Activated T-helper 1 cell treated with anti-CD3 and anti-CD28 coated beads, Interleukin-12 subunit alpha, Interleukin-12 subunit beta, Interleukin-2, Interleukin-4 antibody, amounts not matched to agents 30 ng/mL and 10 ng/mL and 1 ng/mL, durations not matched to agents 14 hours and 24 hours and 36 hours (primary cell): Measurements from ENCODE around the gene PKN3. TPM values are rescaled to one million over a fixed set of nuclear protein-coding genes. Genes with fewer than 3 reads are reported as not detected.

Source experiments
- DNase-seq: peaks from one replicate; pipeline ENCODE4 v3.0.0; 2021; ENCODE audit warnings: low spot score
- H3K27ac Mint-ChIP-seq: one replicate; pipeline ENCODE4 v1.8.0; 2021; ENCODE audit warnings: mild to moderate bottlenecking, mixed read lengths
- H3K27me3 Mint-ChIP-seq: one replicate; pipeline ENCODE4 v1.8.0; 2022; ENCODE audit warnings: mild to moderate bottlenecking, moderate library complexity, mixed read lengths; ENCODE audit not compliant: insufficient read depth
- H3K36me3 Mint-ChIP-seq: one replicate; pipeline ENCODE4 v1.8.0; 2021; ENCODE audit warnings: low read depth, mixed read lengths
- H3K4me1 Mint-ChIP-seq: one replicate; pipeline ENCODE4 v1.8.0; 2021; ENCODE audit warnings: low read depth, mixed read lengths
- H3K4me3 Mint-ChIP-seq: one replicate; pipeline ENCODE4 v1.8.0; 2021; ENCODE audit warnings: mild to moderate bottlenecking, moderate library complexity, mixed read lengths
- H3K9me3 Mint-ChIP-seq: one replicate; pipeline ENCODE4 v1.8.0; 2021; ENCODE audit warnings: mixed read lengths
- intact Hi-C: fragments of 100-400 bp; cut with micrococcal nuclease; formaldehyde crosslinking; loops from one replicate; pipeline ENCODE4 v1.15.1; 2024
- total RNA-seq: library from RNA; stranded (reverse); gene quantifications from 2 replicates; pipeline ENCODE4 v1.2.3, GENCODE V29; 2022

The PKN3 gene
- total RNA-seq, 1 donor from 2014 or later = 17.7 TPM

DNA sequence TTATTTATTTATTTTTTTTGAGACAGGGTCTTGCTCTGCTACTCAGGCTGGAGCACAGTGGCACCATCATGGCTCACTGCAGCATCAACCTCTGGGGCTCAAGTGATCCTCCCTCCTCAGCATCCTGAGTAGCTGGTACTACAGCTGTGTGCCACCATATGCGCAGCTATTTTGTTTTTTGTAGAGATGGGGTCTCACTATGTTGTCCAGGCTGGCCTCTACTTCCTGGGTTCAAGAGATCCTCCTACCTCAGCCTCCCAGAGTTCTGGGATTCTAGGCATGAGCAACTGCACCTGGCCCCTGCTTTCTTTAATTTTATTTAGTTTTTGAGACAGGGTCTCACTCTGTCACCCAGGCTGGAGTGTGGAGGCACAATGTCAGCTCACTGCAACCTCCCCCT, 41.1 kb downstream of the PKN3 start:
- DNase-seq = no peak
- no peak overlapping the region for H3K4me3 Mint-ChIP-seq
- peaks cover 3% of the 10 kb centered on the region for H3K36me3 Mint-ChIP-seq
- no peak overlapping the region for H3K27ac Mint-ChIP-seq
- intact Hi-C loops = no loop called here
- H3K27me3 Mint-ChIP-seq = no peaks in the 10 kb centered on the region
- no peaks in the 10 kb centered on the region for H3K4me1 Mint-ChIP-seq
- no peaks in the 10 kb centered on the region for H3K9me3 Mint-ChIP-seq

DNA sequence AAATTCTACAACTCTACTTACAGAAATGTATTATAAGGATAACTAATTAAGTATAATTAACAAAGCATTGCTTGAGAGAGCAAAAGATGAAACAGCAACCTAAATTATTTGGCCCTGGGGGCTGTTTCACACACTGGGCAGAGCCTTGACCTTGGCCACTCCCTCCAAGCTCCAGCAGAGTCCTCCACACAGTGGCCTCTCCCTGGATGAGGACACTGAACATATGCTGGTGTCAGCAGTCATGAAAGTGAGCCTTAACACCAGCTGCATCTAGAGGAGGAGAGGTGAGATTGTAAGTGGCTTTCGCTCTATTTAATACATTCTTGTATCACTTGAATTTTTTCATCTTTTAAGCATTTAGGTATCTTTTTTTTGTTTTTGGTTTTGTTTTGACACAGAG, 44.9 kb downstream of the PKN3 start:
- H3K4me3 Mint-ChIP-seq = no peak overlapping the region
- no peak overlapping the region for H3K27ac Mint-ChIP-seq
- no peaks in the 10 kb centered on the region for H3K4me1 Mint-ChIP-seq
- H3K36me3 Mint-ChIP-seq = no peaks in the 10 kb centered on the region
- no peak for DNase-seq
- intact Hi-C loops = no loop called here
- H3K27me3 Mint-ChIP-seq = no peaks in the 10 kb centered on the region
- H3K9me3 Mint-ChIP-seq = no peaks in the 10 kb centered on the region

DNA sequence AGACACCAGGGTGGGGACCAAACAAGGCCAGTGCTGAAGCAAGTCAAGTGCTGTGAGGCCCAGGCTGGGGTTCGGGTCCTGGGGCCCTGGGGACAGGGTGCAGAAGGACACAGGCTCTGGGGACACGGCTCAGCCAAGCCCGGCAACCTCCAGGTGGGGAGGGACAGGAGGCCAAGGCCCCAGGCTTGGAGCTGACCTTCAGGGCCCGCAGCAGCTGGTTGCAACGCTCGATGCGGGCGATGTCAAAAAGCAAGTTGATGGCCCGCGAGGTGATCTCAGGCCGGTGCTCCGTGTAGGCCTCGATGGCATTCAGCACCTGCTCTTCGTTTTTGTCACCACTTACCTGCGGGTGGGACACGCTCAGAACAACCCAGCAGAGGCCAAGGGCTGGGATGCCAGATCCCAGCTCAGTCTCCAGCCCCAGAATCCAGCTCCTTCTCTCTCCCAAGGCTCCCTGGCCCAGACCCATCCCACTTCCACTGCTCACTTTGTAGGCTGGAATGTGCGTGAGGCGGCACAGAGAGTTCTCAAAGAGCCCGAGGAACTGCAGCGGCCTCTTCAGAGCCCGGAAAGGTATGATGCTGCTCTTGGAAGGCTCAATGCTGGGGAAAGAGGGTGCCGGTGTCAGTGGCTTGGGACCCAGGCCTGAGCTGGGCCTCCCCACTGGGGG, 48.8 kb downstream of the PKN3 start:
- Mint-ChIP-seq H3K27me3 (no peaks in the 10 kb centered on the region), H3K27ac (no peak overlapping the region), H3K4me1 (no peaks in the 10 kb centered on the region), H3K36me3 (no peaks in the 10 kb centered on the region), H3K4me3 (no peak overlapping the region), H3K9me3 (no peaks in the 10 kb centered on the region)
- DNase-seq = no peak
- intact Hi-C loops = no loop called here

DNA sequence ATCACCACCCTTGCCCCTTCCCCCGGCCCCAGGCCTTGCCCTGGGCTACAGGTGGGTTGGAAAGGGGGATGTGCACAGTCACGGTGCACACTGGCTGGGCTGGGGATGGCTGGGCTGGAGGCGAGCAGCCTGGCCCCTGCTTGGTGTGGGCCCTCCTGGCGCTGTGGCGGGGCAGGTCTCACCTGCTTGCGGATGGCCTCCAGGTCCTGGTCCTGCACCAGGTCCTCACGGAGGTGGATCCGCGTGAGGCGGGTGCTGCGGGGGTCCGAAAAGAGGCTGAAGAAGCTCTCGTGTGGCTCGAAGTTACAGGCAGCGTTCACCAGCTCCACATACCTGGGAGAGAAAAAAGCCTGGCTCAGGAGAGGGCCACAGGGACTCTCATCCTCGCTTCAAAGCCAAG, 51.3 kb downstream of the PKN3 start:
- Mint-ChIP-seq H3K27ac (no peak overlapping the region), H3K9me3 (no peaks in the 10 kb centered on the region), H3K36me3 (no peaks in the 10 kb centered on the region), H3K4me3 (no peak overlapping the region), H3K27me3 (no peaks in the 10 kb centered on the region), H3K4me1 (no peaks in the 10 kb centered on the region)
- no peak for DNase-seq
- intact Hi-C loops = no loop called here

DNA sequence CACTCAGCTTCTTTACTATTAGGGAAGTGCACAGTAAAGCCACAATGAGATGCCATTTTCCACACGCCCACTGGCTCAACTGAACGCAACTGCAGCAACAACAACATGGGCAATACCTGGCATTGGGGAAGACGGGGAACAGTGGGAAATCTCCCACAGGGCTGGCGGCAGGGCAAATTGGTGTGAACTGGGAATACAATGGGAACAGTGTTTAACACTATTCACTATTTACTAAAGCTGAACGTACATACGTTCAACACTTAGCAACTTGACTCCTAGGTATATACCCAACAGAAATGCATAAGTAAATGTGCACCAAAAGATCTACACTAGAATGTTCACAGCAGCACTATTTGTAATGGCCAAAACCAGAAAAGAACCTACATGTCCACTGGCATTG, 55.3 kb downstream of the PKN3 start:
- Mint-ChIP-seq H3K4me1 (no peaks in the 10 kb centered on the region), H3K27me3 (no peaks in the 10 kb centered on the region), H3K27ac (no peak overlapping the region)

DNA sequence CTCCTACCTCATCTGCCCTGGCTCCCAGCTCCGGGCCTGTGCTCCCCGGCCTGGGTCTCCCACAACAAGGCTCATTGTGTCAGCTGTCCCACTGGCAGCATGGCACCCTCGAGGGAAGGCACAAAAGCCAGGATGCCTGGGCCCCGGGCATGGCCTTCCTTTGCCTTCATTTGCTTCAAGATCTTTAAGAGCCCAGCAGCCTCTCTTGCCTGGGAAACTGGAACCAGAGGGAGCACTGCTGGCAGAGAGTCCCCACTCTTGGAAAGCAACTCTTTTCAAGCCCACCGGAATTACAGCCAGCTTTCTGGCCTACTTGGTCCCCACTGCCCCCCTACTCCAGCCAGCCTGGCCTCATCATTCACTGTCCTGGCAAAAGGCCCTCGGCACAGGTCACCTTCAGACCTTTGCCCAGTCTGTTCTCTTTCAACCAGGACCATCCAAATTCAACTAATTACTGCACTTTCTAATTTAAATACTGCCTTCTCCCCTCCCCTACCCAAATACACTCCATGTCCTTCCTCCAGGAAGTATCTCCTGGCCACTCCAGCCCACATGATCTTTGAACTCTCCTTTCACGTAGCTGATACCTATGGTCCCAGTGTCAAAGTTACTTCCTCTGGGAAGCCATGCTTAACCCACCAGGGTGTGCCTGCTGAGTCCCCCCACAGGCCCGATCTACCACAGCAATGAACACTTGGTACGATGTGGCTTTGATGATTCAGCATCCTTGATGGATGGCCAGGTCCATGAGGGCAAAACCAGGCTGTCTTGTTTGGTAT, 60.6 kb downstream of the PKN3 start:
- H3K4me3 Mint-ChIP-seq = no peak overlapping the region
- H3K4me1 Mint-ChIP-seq = no peaks in the 10 kb centered on the region
- intact Hi-C loops = no loop called here
- H3K27me3 Mint-ChIP-seq = no peaks in the 10 kb centered on the region
- DNase-seq = no peak
- no peaks in the 10 kb centered on the region for H3K36me3 Mint-ChIP-seq
- H3K27ac Mint-ChIP-seq = no peak overlapping the region
- H3K9me3 Mint-ChIP-seq = no peaks in the 10 kb centered on the region

More for the DNA sequence above, 55.3 kb downstream of the PKN3 start:
- H3K4me3 Mint-ChIP-seq = no peak overlapping the region
- no peaks in the 10 kb centered on the region for H3K9me3 Mint-ChIP-seq
- DNase-seq = no peak
- intact Hi-C loops = no loop called here
- no peaks in the 10 kb centered on the region for H3K36me3 Mint-ChIP-seq

DNA sequence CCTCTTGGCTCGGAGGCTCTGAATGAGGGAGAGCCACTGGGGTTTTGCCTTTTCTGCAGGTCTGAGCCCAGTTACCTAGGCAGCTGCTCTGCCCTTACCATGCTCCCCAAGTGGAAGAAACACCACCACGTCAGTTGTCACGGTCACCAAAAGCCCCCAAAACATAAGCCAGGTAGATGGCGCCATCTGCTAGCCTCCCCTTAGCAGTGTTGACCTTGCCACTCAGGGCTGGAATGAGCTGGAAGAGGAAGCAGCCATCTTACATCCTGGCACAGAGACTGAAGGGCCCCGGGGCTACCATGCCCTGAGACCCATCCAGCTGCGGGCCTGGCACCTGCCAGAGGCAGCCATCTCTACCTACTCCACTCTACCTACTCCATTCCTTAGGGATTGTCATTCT, 62.1 kb downstream of the PKN3 start:
- intact Hi-C loops = no loop called here

DNA sequence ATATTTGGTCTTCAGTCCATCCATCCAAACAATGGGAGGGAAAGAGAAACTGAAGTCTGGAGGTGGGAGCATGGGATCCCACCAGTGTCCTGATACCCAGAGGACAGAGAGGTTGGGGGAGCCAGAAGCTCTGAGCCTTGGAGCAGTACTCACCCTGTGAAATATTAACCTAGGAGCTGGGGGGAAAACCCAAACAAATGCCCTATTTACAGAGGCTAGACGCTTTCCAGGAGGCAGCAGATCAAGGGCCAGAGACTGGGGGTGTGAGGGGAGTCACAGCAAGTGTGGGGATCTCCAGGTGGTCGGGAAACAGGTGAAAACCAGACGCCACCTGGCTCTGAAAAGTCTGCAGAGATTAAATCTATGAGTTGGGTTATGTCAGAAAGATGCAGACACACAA, 63.2 kb downstream of the PKN3 start:
- no peak for DNase-seq
- H3K27me3 Mint-ChIP-seq = no peaks in the 10 kb centered on the region
- intact Hi-C loops = no loop called here
- no peak overlapping the region for H3K27ac Mint-ChIP-seq
- no peaks in the 10 kb centered on the region for H3K9me3 Mint-ChIP-seq
- peaks cover 8% of the 10 kb centered on the region for H3K4me1 Mint-ChIP-seq
- H3K4me3 Mint-ChIP-seq = no peak overlapping the region
- H3K36me3 Mint-ChIP-seq = no peaks in the 10 kb centered on the region

More for the DNA sequence above, 62.1 kb downstream of the PKN3 start:
- no peak overlapping the region for H3K4me3 Mint-ChIP-seq
- no peak for DNase-seq
- H3K9me3 Mint-ChIP-seq = no peaks in the 10 kb centered on the region
- H3K4me1 Mint-ChIP-seq = no peaks in the 10 kb centered on the region
- H3K27ac Mint-ChIP-seq = no peak overlapping the region
- H3K27me3 Mint-ChIP-seq = no peaks in the 10 kb centered on the region
- no peaks in the 10 kb centered on the region for H3K36me3 Mint-ChIP-seq

DNA sequence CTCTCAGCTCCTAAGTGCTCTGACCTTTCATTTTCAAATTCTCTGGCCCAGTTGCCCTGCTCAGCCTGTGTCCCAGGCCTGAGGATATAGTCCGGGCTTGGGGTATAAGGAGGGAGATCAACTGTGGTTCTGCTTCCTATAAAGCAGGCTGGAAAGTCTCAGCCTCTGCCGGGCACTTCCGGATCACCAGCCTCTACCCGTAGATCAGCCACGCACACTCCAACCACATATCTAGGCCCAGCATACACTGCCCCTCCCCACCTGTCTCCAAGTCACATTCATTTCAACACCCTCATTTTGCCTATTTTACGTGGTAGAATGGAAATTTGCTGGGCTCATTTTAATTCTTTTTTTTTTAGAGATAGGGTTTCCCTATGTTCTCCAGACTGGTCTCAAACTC, 66.3 kb downstream of the PKN3 start:
- intact Hi-C loops = no loop called here
- DNase-seq = no peak
- Mint-ChIP-seq H3K36me3 (no peaks in the 10 kb centered on the region), H3K27me3 (no peaks in the 10 kb centered on the region), H3K4me1 (peaks cover 14% of the 10 kb centered on the region), H3K27ac (no peak overlapping the region), H3K9me3 (no peaks in the 10 kb centered on the region), H3K4me3 (no peak overlapping the region)

Other genes starting within 250 kb of the PKN3 start
- gene ODF2, start 246.5 kb upstream of the PKN3 start, total RNA-seq = 55.6 and 57.6 TPM in 2 replicates
- 51.4 and 52.0 TPM in 2 replicates for gene GLE1, start 197.8 kb upstream of the PKN3 start, total RNA-seq
- 298 and 304 TPM in 2 replicates for gene SPTAN1, start 149.9 kb upstream of the PKN3 start, total RNA-seq
- gene DYNC2I2, start 45.7 kb upstream of the PKN3 start, total RNA-seq = 41.5 and 43.9 TPM in 2 replicates
- gene SET, start 13.3 kb upstream of the PKN3 start, total RNA-seq = 775 and 795 TPM in 2 replicates
- 51.7 and 54.4 TPM in 2 replicates for gene ZDHHC12, start 21.6 kb downstream of the PKN3 start, total RNA-seq
- gene ZER1, start 69.4 kb downstream of the PKN3 start, total RNA-seq = 21.1 and 21.5 TPM in 2 replicates
- gene TBC1D13, start 84.8 kb downstream of the PKN3 start, total RNA-seq = 21.2 and 22.3 TPM in 2 replicates
- gene ENDOG, start 116.0 kb downstream of the PKN3 start, total RNA-seq = 22.1 and 26.2 TPM in 2 replicates
- 151 and 158 TPM in 2 replicates for gene SPOUT1, start 127.3 kb downstream of the PKN3 start, total RNA-seq
- 10.6 and 12.2 TPM in 2 replicates for gene KYAT1, start 179.4 kb downstream of the PKN3 start, total RNA-seq
- 30.1 and 32.9 TPM in 2 replicates for gene LRRC8A, start 179.6 kb downstream of the PKN3 start, total RNA-seq
- 0.34 and 1.0 TPM in 2 replicates for gene PHYHD1, start 218.5 kb downstream of the PKN3 start, total RNA-seq
- 17.7 and 18.1 TPM in 2 replicates for gene DOLK, start 245.1 kb downstream of the PKN3 start, total RNA-seq
- gene NUP188, start 245.2 kb downstream of the PKN3 start, total RNA-seq = 154 and 158 TPM in 2 replicates